Uterus (tissue), 4 donors: ENCODE data around the gene AIFM3. TPM values are rescaled to one million over a fixed set of nuclear protein-coding genes. Genes with fewer than 3 reads are reported as not detected.

Experiments
- DNase-seq, 2 donors: peaks; one replicate each; pipeline ENCODE4 v3.0.0-alpha.2; 2019 to 2020
- H3K27ac ChIP-seq, 2 donors: fragments of 200-600 bp; sonication (generic); 1 replicate in 1 of 2; 2 replicates in 1 of 2; pipeline ENCODE4 v1.5.1; 2016 to 2018
- H3K27me3 ChIP-seq, 2 donors: fragments of 200-600 bp; sonication (generic); one replicate each; pipeline ENCODE4 v1.5.1; 2018 to 2019; ENCODE audit warnings: control low read depth in 1 of 2
- H3K36me3 ChIP-seq, 2 donors: fragments of 200-600 bp; sonication (generic); one replicate each; pipeline ENCODE4 v1.5.1; 2019; ENCODE audit warnings: control low read depth in 1 of 2
- H3K4me1 ChIP-seq, 2 donors: fragments of 200-600 bp; sonication (generic); one replicate each; pipeline ENCODE4 v1.5.1; 2018 to 2019; ENCODE audit warnings: control low read depth in 1 of 2
- H3K4me3 ChIP-seq, 2 donors: fragments of 200-600 bp; sonication (generic); 1 replicate in 1 of 2; 2 replicates in 1 of 2; pipeline ENCODE4 v1.5.1; 2018 to 2019; ENCODE audit warnings: mild to moderate bottlenecking in 1 of 2
- H3K9me3 ChIP-seq, 2 donors: fragments of 200-600 bp; sonication (generic); one replicate each; pipeline ENCODE4 v1.5.1; 2019; ENCODE audit warnings: control low read depth in 1 of 2
- CTCF ChIP-seq, 4 experiments: fragments of 200-600 bp in 2 of 4; fragments of 450-650 bp in 2 of 4; sonication (generic) in 2 of 4; IDR thresholded peaks; one replicate each; pipeline ENCODE4 v1.5.1; 2016 to 2019; ENCODE audit warnings: antibody characterized with exemption in 4 of 4, mild to moderate bottlenecking in 2 of 4, moderate library complexity in 1 of 4
- POLR2A ChIP-seq, 2 donors: fragments of 450-650 bp; IDR thresholded peaks; one replicate each; pipeline ENCODE4 v1.6.1; 2016; ENCODE audit warnings: antibody characterized with exemption in 2 of 2, mild to moderate bottlenecking in 1 of 2, moderate library complexity in 1 of 2
- intact Hi-C: fragments of 100-400 bp; cut with DNase I; formaldehyde crosslinking; loops from one replicate; pipeline ENCODE4 v1.15.1; 2023; ENCODE audit warnings: low total_unique reads
- total RNA-seq, 4 donors: library from RNA; depleted of rRNA in 3 of 4; stranded (reverse); fragments of >200 nt in 3 of 4; gene quantifications; one replicate each; pipeline versions ENCODE4 v1.1.0 to v1.2.4, GENCODE V29; 2014 to 2023
- donor health status: DM: yes; HTN: yes; CAD: no.

AIFM3 gene
- total RNA-seq, 4 donors from 2014 or later, result 3.2 to 3.4 TPM; not detected in 2

GRCh38 chr22:21030032-21030431 lies 63.0 kb downstream of the AIFM3 start:
- no peak for DNase-seq
- TF ChIP-seq CTCF (IDR thresholded peaks at IDR 0.05) (no peak), POLR2A (IDR thresholded peaks at IDR 0.05) (no peak)
- Histone ChIP-seq H3K36me3 (no peaks in the 10 kb centered on the region), H3K4me3 (no peak overlapping the region), H3K9me3 (no peaks in the 10 kb centered on the region), H3K4me1 (peaks cover 0 to 7% of the 10 kb centered on the region in 2 donors), H3K27me3 (no peaks in the 10 kb centered on the region), H3K27ac (no peak overlapping the region)
- intact Hi-C loops, result no loop called here

Other genes starting within 250 kb of the AIFM3 start
- 1 to 10 TPM in 2 of 4 donors, not detected in 2; 1.0 to 4.5 TPM for gene SERPIND1, start 193.1 kb upstream of the AIFM3 start, total RNA-seq
- 100 to 1,000 TPM in 2 of 4 donors, 10 to 100 TPM in 2; 48.9 to 238 (median 108) TPM for gene PI4KA, start 108.4 kb upstream of the AIFM3 start, total RNA-seq
- 10 to 100 TPM in 3 of 4 donors, 1 to 10 TPM in 1; 5.3 to 33.5 (median 13.1) TPM for gene SNAP29, start 108.2 kb upstream of the AIFM3 start, total RNA-seq
- gene CRKL, start 49.8 kb upstream of the AIFM3 start, total RNA-seq, result 10 to 100 TPM; 29.4 to 74.2 (median 57.6) TPM
- 10 to 100 TPM; 18.2 to 73.7 (median 56.1) TPM for gene LZTR1, start 15.0 kb downstream of the AIFM3 start, total RNA-seq
- gene THAP7, start 34.9 kb downstream of the AIFM3 start, total RNA-seq, result 10 to 100 TPM; 16.2 to 45.9 (median 30.9) TPM
- 1 to 10 TPM in 2 of 4 donors, under 1 TPM in 1, not detected in 1; 0.76 to 1.5 (median 1.2) TPM for gene P2RX6, start 47.9 kb downstream of the AIFM3 start, total RNA-seq
- gene SLC7A4, start 65.3 kb downstream of the AIFM3 start, total RNA-seq, result 1 to 10 TPM in 1 of 4 donors, under 1 TPM in 2, not detected in 1; 0.35 to 7.9 (median 0.43) TPM
- under 1 TPM in 2 of 4 donors, not detected in 2; 0.14 to 0.18 TPM for gene LRRC74B, start 78.7 kb downstream of the AIFM3 start, total RNA-seq